CD4-positive, alpha-beta T cell treated with Interleukin-6 at 100 ng/mL for 8 hours (primary cell): Measurements from ENCODE around the gene SLC25A17.
A peak's percentile ranks its signal among the peaks of the same experiment; 100 is the strongest.
"Not testable (repeated sequence)": the region's sequence is repeated elsewhere in the genome, so short reads cannot be mapped to it uniquely, and the experiment has no call there.

ENCODE experiments used
- DNase-seq: peaks from one replicate; pipeline ENCODE4 v3.0.0-alpha.2; 2020; ENCODE audit warnings: mixed read lengths, low spot score

The SLC25A17 gene, protein sequence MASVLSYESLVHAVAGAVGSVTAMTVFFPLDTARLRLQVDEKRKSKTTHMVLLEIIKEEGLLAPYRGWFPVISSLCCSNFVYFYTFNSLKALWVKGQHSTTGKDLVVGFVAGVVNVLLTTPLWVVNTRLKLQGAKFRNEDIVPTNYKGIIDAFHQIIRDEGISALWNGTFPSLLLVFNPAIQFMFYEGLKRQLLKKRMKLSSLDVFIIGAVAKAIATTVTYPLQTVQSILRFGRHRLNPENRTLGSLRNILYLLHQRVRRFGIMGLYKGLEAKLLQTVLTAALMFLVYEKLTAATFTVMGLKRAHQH

DNA sequence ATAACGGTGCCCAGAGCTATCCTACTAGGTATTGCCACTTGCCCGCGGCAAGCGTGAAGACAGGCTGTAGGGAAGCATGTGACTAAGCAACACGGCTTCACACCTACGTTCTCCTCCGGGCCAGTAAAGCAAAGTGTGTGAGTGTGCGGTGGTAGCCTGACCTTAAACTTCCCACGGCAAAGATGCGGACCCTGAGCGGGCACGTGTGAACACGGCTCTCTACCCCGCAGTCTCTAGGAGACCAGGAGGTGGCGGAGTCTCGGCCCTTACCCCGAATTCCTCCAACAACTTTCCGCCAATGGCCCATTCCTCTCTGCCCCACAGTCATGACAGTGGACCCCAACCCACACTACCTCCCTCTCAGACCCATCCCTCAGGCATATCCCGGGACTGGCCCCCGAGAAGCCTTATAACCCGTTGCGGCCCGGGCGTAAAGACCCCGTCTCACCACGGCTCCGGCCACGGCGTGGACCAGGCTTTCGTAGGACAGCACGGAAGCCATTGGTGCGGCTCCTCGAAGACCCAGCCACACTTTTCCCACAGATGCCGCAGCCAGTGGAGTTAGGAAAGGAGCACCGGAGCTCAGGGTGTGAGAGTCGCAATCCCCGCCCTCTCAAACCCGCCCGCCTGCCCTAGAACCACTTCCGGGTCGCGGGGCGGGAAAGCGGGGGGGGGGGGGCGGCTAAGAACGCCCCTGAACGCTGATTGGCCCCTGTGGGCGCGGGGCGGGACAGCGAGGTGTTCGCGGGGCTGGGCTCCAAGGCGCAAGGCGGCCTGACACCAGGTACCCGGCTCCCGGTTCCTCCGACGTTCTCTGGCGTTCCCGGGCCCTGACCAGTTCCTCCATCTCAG lies at the start of gene SLC25A17:
Gene SLC25A17, minus strand, starts transcription at position 600 of the 852 bp plus-strand sequence. Its CDS starts 98 bp downstream, at position 502.
- DNase-seq: peak; percentile 91

DNA sequence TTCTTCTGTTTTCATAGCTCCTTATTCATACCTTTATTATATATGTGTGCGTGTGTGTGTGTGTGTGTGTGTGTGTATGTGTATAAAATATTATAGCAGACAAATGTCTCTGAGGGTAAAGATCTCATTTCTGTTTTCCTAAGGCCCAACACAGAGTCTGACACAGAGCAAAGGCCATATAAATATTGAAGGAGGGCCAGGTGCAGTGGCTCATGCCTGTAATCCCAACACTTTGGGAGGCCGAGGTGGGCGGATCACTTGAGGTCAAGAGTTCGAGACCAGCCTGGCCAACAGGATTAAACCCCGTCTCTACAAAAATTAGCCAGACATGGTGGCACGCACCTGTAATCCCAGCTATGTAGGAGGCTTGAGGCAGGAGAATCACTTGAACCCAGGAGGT lies 49.2 kb upstream of the SLC25A17 start:
- not testable (repeated sequence) for DNase-seq

DNA sequence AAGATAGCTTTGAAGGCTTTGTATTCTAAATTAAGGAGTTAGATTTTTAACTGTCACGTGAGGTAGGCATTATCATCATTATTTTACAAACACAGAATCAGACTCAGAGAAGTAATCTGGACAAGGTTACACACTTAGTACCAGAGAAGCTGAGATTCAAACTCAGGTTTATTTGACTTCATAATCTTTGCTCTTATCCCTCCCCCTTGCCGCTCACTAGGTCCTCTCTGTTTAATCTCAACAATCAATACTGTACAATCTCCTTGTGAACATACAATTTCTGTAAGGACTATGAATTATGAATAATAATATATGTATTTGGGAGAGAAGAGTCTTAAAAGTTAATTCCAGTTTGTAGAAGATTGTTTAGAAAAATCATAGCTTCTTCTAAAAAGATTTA lies 48.0 kb upstream of the SLC25A17 start:
- no peak for DNase-seq

DNA sequence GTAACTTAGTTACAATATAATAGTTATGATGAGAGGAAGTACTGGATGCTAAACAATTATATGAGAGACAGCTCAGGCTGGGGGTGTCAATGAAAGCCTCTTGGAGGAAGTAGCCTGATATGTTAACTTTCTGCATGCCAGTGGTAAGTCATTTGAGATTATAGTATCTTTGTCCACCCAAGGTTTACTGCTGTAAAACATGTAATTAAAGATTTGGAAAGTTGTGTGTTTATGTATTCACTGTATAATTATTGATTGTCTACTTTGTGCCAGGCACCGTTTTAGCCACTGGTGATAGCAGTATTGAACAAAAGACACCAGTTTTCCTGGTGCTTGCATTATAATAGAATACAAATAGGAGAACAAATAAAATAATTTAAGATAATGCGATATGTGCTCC lies 43.4 kb upstream of the SLC25A17 start:
- DNase-seq: no peak

DNA sequence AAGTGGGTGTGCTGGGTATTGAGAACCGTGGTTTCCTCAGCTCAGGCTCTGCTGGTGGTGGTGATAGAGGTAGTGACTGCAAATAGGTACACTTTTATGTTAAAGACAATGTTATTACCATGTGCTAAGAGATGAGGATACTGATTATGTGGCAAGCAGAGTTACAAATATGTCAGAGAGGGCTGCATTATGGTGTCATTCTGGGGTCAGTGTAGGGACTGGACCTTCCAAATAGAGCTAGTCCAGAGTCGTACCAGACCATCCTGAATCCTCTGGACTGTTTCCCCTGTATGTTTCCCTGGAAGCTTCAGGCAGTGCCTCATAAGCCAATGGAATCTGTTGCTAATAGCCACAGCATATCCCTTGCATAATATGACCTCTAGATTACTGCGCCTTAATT lies 42.9 kb upstream of the SLC25A17 start, which contains the start of gene DNAJB7:
Gene DNAJB7, minus strand, starts transcription at position 101 of the 400 bp plus-strand sequence. CDS start 119 bp downstream, outside the sequence.
- DNase-seq: no peak

DNA sequence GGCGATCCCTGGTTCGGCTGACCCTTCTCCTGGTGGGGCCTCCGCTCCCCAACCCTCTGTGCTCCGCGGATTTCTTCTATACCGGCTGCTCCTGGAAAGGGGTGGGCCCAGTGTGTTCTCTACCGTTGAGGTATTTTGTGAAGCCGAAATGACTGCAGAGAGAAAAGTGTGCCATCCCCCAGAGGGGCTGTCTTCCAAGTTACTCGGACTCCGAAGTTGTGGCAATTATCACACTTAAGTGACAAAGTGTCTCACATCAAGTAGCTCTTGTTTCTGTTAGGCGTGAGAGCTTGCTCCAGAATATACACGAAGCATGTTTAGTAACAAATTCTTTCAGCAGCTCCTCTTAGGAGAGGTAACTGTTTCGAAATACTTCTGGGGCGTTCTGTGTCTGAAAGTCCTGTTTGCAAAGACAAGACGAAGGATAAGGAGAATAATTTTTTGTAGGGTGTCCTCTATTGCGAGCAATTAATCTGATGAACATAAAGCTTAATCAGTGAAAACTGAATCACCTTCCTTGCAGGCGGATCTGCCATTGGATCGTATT lies 38.2 kb upstream of the SLC25A17 start:
- no peak for DNase-seq

DNA sequence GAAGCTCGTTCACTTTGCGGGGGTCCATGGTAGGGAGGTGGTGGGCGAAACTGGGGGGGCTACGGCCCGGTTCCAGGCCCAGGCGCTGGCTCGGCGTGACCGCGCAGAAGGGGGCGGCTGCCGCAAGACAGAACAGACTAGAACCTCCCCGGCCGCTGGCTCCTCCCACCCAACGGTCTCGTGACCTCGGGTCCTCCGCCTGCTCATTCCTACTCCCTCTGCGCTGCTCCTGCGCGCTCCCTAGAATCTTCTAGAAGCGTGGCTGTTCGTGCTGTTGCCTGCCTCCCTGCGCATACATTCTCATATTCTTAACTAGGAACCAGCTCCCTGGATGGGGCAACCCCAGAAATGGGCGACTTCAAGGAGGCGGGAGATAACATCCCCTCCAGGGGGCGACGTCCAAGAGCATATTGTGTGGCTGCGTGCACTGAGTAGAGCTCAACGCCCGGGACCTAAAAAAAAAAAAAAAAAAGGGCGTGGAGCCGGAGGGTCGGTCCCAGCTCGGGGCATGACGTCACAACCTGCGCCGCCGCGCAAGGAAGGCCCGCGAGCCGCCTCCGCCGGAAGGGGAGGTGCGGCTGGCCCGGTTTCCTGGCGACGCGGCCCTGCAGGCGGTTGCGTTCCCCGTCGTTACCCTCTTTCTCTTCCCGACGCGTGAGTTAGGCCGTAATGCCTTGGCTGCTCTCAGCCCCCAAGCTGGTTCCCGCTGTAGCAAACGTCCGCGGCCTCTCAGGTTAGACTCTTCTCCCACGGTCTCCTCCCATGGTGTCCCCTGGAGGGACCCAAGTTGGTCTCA lies 37.6 kb upstream of the SLC25A17 start, which contains the start of the genes ST13 and XPNPEP3:
Gene ST13, minus strand, starts transcription at position 127 of the 796 bp plus-strand sequence. Its CDS starts 99 bp downstream, at position 28.
Gene XPNPEP3, plus strand, starts transcription at position 636 of the 796 bp plus-strand sequence. Its CDS starts 34 bp downstream, at position 670.
- DNase-seq: peak; percentile 96

DNA sequence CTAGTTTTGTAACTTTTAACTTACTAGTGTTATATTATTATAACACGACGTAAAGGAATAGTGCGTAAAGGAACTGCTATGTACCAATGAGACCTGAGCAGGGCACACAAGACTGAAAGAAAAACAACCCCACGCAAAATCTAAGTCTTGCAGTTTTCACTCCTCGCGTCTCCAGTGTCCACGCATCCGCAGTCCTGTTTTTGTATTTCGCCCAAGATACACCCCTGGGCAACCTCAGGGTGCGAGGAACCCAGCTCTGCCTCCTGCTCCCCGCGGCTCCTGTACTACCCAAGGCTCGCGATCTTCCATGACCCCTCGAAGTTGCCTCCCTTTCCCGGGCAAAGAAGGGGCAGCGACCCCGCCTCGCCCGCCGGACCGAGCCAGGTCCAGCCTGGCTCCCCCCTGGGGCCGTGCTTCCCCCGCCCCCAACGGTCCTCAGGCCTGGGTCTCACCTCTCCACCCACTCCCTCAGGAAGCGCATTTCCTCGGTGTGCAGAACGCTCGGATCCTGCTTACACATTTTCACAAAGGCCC lies 36.9 kb upstream of the SLC25A17 start:
- DNase-seq: peak; percentile 3

DNA sequence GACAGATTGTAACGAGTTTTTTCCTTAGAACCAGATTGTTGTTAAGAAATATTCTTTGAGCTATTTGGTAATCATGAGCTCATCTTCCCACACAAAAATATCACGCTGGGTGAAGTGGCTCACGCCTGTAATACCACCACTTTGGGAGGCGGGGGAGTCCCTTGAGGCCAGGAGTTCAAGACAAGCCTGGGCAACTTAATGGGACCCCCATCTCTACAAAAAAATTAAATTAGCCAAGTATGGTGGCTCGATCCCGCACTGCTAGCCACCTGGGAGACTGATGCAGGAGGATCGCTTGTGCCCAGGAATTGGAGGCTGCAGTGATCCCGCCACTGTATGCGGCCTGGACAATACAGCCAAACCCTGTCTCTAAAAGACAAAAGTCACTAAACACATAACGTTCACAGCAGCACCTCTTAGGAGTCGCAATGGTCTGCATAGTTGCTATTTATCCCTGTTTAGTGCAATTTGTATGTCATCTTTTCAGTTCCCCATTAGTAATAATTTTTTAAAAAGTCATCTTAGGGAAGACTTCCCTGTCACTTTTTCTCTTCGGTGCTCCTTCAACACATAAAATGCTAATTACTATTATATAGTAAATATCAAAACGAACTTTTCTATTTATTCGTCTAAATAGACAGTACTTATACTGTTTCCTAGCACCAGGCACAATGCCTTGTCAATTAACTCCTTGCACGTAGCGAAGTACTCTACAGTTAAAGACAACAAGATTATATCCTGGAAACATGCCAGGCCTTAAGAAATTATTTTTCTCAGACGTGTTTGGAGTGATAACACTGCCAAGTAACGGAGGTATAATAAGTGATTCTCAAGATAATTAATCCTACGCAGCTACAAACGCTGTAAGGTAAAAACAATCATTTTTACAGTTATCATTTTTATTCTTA lies 36.2 kb upstream of the SLC25A17 start:
- no peak for DNase-seq

DNA sequence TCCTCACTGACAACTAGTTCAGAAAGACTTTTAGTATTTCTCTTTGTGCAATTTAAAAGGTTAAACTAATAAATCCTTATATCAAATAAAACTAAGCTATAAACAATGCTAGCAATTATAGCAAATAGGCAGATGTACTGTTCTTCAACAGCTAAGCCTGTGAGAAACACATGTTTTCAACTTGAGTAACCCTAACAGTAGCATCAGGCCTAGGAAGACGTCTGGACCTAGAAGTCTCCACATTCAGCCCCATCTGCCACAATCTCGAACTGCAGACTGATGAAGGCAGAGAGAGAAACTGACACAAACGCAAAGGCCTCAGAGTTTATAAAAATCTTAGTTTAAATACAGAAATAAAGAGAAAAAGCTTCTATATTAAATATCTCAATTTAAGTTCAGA lies 34.8 kb upstream of the SLC25A17 start:
- DNase-seq: no peak

DNA sequence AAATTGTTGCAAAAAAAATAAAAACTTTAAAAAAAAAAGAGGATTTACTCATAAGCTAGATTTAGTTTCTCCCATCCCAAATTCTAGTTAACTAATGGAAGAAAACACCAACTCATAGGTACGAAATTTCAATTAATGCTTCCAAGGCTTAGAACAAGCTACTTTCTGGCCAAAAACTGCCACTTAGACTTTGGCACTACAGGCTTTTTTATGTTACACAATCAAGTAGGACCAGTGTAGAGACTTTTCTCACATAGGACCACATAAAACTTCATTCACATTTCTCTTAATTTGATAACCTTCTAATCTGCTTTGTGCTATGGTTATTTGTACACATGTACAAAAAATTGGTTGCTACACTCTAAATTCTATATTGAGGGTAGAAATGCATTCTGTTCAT lies 34.2 kb upstream of the SLC25A17 start:
- no peak for DNase-seq

DNA sequence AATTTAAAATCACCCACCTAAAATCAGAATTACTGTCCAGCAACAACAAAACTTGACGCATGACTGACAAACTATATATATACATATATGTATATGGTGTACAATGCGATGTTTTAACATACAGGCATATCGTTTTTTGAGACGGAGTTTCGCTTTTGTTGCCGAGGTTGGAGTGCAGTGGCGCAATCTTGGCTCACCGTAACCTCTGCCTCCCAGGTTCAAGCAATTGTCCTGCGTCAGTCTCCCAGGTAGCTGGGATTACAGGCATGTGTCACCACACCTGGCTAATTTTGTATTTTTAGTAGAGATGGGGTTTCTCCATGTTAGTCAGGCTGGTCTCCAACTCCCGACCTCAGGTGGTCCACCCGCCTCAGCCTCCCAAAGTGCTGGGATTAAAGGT lies 26.7 kb upstream of the SLC25A17 start:
- not testable (repeated sequence) for DNase-seq

DNA sequence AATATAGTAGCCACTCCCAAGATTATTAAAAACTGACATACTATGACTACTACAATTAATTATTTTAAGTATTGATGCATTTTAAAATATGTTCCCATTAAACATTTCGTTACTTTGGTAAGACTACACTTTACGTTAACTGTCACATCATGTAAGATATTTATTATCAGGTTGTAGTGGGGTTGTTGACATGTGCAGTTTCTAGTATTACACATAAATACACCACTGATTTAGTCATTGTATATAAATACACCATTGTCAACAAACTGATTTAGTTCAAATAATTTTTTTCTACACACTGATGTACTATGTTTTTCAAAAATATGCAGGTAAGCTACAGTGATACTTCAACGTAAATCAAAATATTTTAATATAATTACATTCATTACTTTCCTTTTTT lies 25.8 kb upstream of the SLC25A17 start:
- DNase-seq: no peak

DNA sequence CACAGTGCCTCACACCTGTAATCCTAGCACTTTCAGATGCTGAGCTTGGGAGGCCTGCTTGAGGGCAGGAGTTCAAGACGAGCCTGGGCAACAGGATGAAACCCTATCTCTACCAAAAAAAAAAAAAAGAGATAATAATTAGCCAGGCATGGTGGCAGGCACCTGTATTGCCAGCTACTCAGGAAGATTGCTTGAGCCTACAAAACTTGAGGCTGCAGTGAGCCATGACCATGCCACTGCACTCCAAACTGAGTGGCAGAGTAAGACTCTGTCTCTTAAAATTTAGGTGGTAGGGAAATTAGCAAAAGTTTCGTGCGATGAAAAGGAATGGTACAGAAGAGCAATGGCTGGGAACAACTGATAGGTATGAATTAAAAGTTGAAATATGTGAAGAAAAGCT lies 19.3 kb upstream of the SLC25A17 start:
- no peak for DNase-seq

DNA sequence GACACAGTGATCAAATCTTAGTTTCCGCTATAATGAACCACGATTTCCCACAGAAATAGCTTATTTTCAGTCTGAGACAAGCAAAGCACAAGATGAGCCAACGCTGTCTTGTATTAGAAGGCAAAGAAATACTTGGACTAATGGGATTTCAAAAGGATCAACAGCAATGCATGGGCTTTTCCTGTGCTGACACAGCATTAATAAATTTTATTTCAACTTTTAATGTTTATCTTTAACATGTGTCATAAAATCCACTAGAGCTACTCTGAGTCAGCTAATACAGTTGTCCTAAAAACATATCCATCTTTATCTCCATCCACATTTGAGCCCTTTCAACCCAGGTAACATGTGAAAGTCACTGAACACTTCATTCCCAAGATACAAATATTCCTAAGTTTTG lies 15.5 kb upstream of the SLC25A17 start:
- no peak for DNase-seq

DNA sequence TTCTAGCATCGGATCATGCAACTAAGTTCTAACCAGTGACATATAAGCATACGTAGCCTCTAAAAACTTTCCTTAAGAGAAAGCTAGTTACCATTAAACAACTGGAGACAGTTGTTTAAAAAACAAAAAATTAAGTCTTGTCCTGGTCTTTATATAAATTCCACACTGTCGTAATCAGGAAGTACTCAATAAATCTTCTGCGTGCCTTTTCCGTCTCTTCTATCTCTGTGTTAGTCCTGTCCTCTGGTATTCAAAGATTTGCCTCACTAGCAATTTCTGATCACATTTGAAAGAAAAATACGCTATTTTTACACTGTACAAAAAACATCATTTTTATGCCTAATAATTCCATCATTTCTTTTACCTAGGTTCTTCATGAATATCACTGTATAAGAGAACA lies 10.0 kb upstream of the SLC25A17 start:
- DNase-seq: no peak

DNA sequence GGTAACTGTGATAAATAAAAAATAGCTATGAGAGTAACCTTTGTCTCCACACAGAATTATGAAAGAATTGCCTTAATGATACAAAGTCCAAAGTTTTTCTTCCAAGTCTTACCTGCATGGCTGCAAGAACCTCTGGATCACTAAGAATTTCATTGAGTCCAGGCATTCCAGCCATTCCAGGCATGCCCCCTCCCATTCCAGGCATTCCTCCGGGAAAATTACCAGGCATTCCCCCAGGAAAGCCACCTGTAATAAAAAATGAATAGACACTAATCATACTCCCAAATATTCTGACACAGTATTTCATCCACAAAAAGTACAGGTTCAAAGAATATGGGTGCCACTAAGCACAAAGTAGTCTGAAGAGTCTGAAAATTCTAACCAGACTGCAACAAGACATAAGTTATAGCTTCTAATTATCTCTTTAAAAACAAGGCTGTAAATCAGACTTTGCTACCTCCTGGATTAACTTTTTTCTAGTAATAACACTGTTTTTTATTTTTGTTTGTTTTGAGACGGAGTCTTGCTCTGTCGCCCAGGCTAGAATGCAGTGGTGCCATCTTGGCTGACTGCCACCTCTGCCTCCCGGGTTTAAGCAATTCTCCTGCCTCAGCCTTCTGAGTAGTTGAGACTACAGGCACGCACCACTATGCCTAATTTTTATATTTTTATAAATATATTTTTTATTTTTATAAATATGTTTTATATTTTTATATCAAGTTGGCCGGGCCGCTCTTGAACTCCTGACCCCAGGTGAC lies 8.0 kb upstream of the SLC25A17 start:
- DNase-seq: no peak

DNA sequence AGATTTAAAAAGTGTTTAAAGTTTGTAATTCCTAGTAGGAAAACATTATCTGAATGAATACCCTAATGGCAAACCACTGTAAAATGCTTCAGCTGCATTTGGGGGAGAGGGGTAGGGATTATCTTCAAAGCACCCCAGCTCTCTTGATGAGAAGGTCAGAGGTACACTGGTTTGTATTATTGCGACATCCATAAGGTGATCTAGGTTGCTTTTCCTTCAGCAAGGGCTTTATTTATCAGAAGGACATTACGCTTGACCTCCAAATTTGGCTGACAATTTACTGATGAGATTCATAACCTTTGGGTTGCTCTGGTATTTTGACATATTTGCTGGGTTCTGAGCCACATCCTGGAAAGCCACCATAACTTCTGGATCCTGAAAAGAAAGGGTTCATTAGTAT lies 7.1 kb upstream of the SLC25A17 start:
- DNase-seq: not testable (repeated sequence)

DNA sequence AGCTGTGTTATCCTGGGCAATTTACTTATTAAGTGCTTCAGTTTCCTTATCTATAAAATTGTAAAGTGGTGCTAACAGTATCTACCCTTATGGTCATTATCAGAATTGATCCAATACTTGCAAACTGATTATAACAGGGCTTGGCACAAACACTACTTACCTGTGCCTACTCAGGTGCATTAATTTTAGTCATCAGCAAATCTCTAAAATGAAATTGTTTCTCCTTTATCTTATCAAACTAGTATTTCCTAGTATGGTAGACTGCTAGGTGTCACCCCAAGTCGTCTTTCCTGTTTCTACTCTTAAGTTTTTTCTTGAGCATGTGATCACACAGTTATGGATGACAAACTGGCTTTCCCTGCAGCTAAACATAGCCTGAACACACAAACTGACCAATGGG lies 4.3 kb upstream of the SLC25A17 start:
- no peak for DNase-seq
